H9 (cell line): ENCODE data around the gene RCAN1. TPM values are rescaled to one million over a fixed set of nuclear protein-coding genes. Genes with fewer than 3 reads are reported as not detected.

Source experiments
- DNase-seq: peaks from one replicate; pipeline ENCODE4 v3.0.0-alpha.2; 2017
- H2AFZ ChIP-seq: one replicate; pipeline ENCODE4 v1.6.1; 2013; ENCODE audit warnings: mild to moderate bottlenecking, low read length, control low read depth, moderate library complexity
- H2AK5ac ChIP-seq: 2 replicates; pipeline ENCODE4 v1.6.1; 2013; ENCODE audit warnings: low read length, control low read depth, mixed read lengths; ENCODE audit not compliant: insufficient read length
- H2BK120ac ChIP-seq: one replicate; pipeline ENCODE4 v1.6.1; 2013; ENCODE audit warnings: low read depth, mild to moderate bottlenecking, low read length, control low read depth, inconsistent platforms; ENCODE audit not compliant: poor library complexity, severe bottlenecking
- H2BK12ac ChIP-seq: 2 replicates; pipeline ENCODE4 v1.6.1; 2013; ENCODE audit warnings: low read length, control low read depth, mixed read lengths, low read depth; ENCODE audit not compliant: insufficient read length
- H2BK15ac ChIP-seq: 2 replicates; pipeline ENCODE4 v1.6.1; 2013; ENCODE audit warnings: low read depth, low read length, control low read depth
- H2BK20ac ChIP-seq: one replicate; pipeline ENCODE4 v1.6.1; 2013; ENCODE audit warnings: low read depth, mild to moderate bottlenecking, low read length, control low read depth, inconsistent platforms; ENCODE audit not compliant: poor library complexity, severe bottlenecking
- H2BK5ac ChIP-seq: 2 replicates; pipeline ENCODE4 v1.6.1; 2013; ENCODE audit warnings: low read length, control low read depth, mixed read lengths; ENCODE audit not compliant: insufficient read length
- H3K14ac ChIP-seq: 2 replicates; pipeline ENCODE4 v1.6.1; 2013; ENCODE audit warnings: low read length, control low read depth; ENCODE audit not compliant: insufficient read depth
- H3K18ac ChIP-seq: 2 replicates; pipeline ENCODE4 v1.6.1; 2013; ENCODE audit warnings: low read depth, mild to moderate bottlenecking, mixed read lengths, low read length, control low read depth; ENCODE audit not compliant: insufficient read length
- H3K23ac ChIP-seq: 2 replicates; pipeline ENCODE4 v1.6.1; 2013; ENCODE audit warnings: low read length, control low read depth, mixed read lengths, low read depth; ENCODE audit not compliant: insufficient read length
- H3K23me2 ChIP-seq: 2 replicates; pipeline ENCODE4 v1.6.1; 2013; ENCODE audit warnings: low read depth, mild to moderate bottlenecking, mixed read lengths, low read length, control low read depth; ENCODE audit not compliant: insufficient read length, poor library complexity, severe bottlenecking
- H3K27ac ChIP-seq: 2 replicates; pipeline ENCODE4 v1.5.1; 2013; ENCODE audit warnings: low read length, control low read depth, mixed read lengths, low read depth; ENCODE audit not compliant: insufficient read length
- H3K27me3 ChIP-seq: 2 replicates; pipeline ENCODE4 v1.6.1; 2013; ENCODE audit warnings: low read length, control low read depth, inconsistent platforms; ENCODE audit not compliant: insufficient read depth
- H3K4ac ChIP-seq: 2 replicates; pipeline ENCODE4 v1.6.1; 2013; ENCODE audit warnings: low read depth, mild to moderate bottlenecking, control low read depth, inconsistent platforms, low read length, moderate library complexity
- H3K4me1 ChIP-seq: 2 replicates; pipeline ENCODE4 v1.6.1; 2013; ENCODE audit warnings: low read length, control low read depth, inconsistent platforms; ENCODE audit not compliant: insufficient read depth
- H3K4me2 ChIP-seq: 2 replicates; pipeline ENCODE4 v1.6.1; 2013; ENCODE audit warnings: low read length, control low read depth, mixed read lengths; ENCODE audit not compliant: insufficient read length, insufficient read depth
- H3K56ac ChIP-seq: 2 replicates; pipeline ENCODE4 v1.6.1; 2013; ENCODE audit warnings: low read depth, mild to moderate bottlenecking, mixed read lengths, low read length, control low read depth; ENCODE audit not compliant: insufficient read length
- H3K79me1 ChIP-seq: 2 replicates; pipeline ENCODE4 v1.6.1; 2013; ENCODE audit warnings: low read depth, mild to moderate bottlenecking, moderate library complexity, low read length, control low read depth, inconsistent platforms; ENCODE audit not compliant: insufficient read depth, poor library complexity, severe bottlenecking
- H3K79me2 ChIP-seq: 2 replicates; pipeline ENCODE4 v1.6.1; 2013; ENCODE audit warnings: low read length, control low read depth, inconsistent platforms; ENCODE audit not compliant: insufficient read depth
- H3K9ac ChIP-seq: 2 replicates; pipeline ENCODE4 v1.6.1; 2013; ENCODE audit warnings: low read length, control low read depth, mixed read lengths; ENCODE audit not compliant: insufficient read length; ENCODE audit errors: extremely low read depth
- H3K9me3 ChIP-seq: one replicate; pipeline ENCODE4 v1.6.1; 2013; ENCODE audit warnings: low read depth, low read length, inconsistent platforms; ENCODE audit not compliant: control insufficient read depth
- H3T11ph ChIP-seq: one replicate; pipeline ENCODE4 v1.6.1; 2013; ENCODE audit warnings: mild to moderate bottlenecking, low read length, control low read depth, inconsistent platforms
- H4K20me1 ChIP-seq: one replicate; pipeline ENCODE4 v1.6.1; 2013; ENCODE audit not compliant: control insufficient read depth, insufficient read length, insufficient read depth
- H4K5ac ChIP-seq: 2 replicates; pipeline ENCODE4 v1.6.1; 2013; ENCODE audit warnings: low read depth, mild to moderate bottlenecking, mixed read lengths, low read length, control low read depth; ENCODE audit not compliant: insufficient read length
- H4K8ac ChIP-seq: replicated peaks from 2 replicates; pipeline ENCODE4 v1.6.1; 2013; ENCODE audit warnings: low read length, control low read depth, mixed read lengths, low read depth; ENCODE audit not compliant: insufficient read length
- H4K91ac ChIP-seq: 2 replicates; pipeline ENCODE4 v1.6.1; 2013; ENCODE audit warnings: low read depth, mild to moderate bottlenecking, moderate library complexity, mixed read lengths, low read length, control low read depth; ENCODE audit not compliant: insufficient read length
- H3K27ac Mint-ChIP-seq, 3 experiments: 2 replicates in 2 of 3; 3 replicates in 1 of 3; pipeline ENCODE4 v1.8.0; 2020 to 2021; ENCODE audit warnings: mixed read lengths in 3 of 3, mild to moderate bottlenecking in 1 of 3, moderate library complexity in 1 of 3
- H3K27me3 Mint-ChIP-seq: 2 replicates; pipeline ENCODE4 v1.8.0; 2021; ENCODE audit warnings: low read depth, mild to moderate bottlenecking, moderate library complexity, mixed read lengths
- H3K36me3 Mint-ChIP-seq, 3 experiments: 2 replicates in 2 of 3; 3 replicates in 1 of 3; pipeline ENCODE4 v1.8.0; 2020 to 2021; ENCODE audit warnings: low read depth in 3 of 3, mixed read lengths in 3 of 3; ENCODE audit not compliant: insufficient read depth in 1 of 3
- H3K4me1 Mint-ChIP-seq, 2 experiments: 2 replicates each; pipeline ENCODE4 v1.8.0; 2020; ENCODE audit warnings: mixed read lengths in 2 of 2
- H3K4me3 Mint-ChIP-seq, 2 experiments: 2 replicates in 1 of 2; 3 replicates in 1 of 2; pipeline ENCODE4 v1.8.0; 2020 to 2021; ENCODE audit warnings: mild to moderate bottlenecking in 2 of 2, mixed read lengths in 2 of 2, moderate library complexity in 1 of 2
- H3K9me3 Mint-ChIP-seq, 2 experiments: 2 replicates in 1 of 2; 3 replicates in 1 of 2; pipeline ENCODE4 v1.8.0; 2020; ENCODE audit warnings: mild to moderate bottlenecking in 2 of 2, mixed read lengths in 2 of 2, moderate library complexity in 1 of 2
- WGBS: extraction: QIAGEN DNeasy Blood & Tissue Kit; methylation state at CpG from one replicate; pipeline ENCODE4 v1.1.7; 2013; ENCODE audit warnings: missing lambda C conversion rate, low lambda C conversion rate, mixed read lengths; ENCODE audit not compliant: insufficient read length; ENCODE audit errors: extremely low coverage; 5-methylcytosine and 5-hydroxymethylcytosine counted together
- total RNA-seq: library from RNA; stranded (reverse); gene quantifications from 2 replicates; pipeline ENCODE4 v1.2.1, GENCODE V29; 2021
- TF ChIP-seq, protein P1 (sequence below): fragments of 200-600 bp; sonication (generic); conservative IDR thresholded peaks from 3 replicates; pipeline ENCODE4 v1.8.0; 2021; ENCODE audit warnings: antibody characterized with exemption, mild to moderate bottlenecking

The RCAN1 gene
- total RNA-seq, 1 experiment from 2014 or later: 7.0 TPM

DNA sequence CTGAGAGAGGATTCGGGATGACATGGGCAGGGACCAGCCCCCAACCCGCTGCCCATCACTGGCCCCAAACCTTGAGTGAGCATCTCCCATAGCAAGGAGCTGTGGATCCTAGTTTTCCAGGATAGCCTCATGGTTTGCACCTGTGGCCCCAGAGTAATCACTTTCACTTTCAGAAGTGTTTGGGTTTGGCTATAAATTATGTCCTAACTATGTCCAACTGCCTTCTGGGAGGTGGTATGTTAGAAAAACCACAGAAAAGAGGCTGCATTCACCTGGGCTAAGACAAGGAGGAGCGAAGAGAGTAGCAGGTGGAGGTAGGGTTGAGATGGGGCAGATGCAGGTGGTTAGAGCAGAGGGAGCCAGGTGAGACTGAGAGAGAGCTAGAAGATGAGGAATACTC is 34.5 kb upstream of the RCAN1 start:
- Histone ChIP-seq H3T11ph (no peak overlapping the region), H3K23ac (no peak overlapping the region), H2BK12ac (no peak overlapping the region), H2AK5ac (no peak overlapping the region), H4K5ac (no peak overlapping the region), H2BK5ac (no peak overlapping the region), H2BK120ac (no peak overlapping the region), H2AFZ (no peak overlapping the region), H2BK15ac (no peak overlapping the region), H3K14ac (no peak overlapping the region), H4K20me1 (no peaks in the 10 kb centered on the region), H3K27ac (no peak overlapping the region), H3K4me1 (no peaks in the 10 kb centered on the region), H3K79me2 (no peaks in the 10 kb centered on the region), H3K79me1 (no peaks in the 10 kb centered on the region), H2BK20ac (no peak overlapping the region), H3K27me3 (no peaks in the 10 kb centered on the region), H4K91ac (no peak overlapping the region), H3K56ac (no peak overlapping the region), H3K4ac (no peak overlapping the region), H4K8ac (no peak overlapping the region), H3K9ac (no peak overlapping the region), H3K18ac (no peak overlapping the region), H3K9me3 (no peaks in the 10 kb centered on the region), H3K23me2 (no peaks in the 10 kb centered on the region), H3K4me2 (no peak overlapping the region)
- no peak for DNase-seq
- Mint-ChIP-seq H3K36me3 (peaks cover 0 to 3% (median 0%) of the 10 kb centered on the region in 3 experiments; a peak in 1 of 7 replicates), H3K27me3 (peaks cover 7% of the 10 kb centered on the region), H3K4me1 (peaks cover 2 to 3% of the 10 kb centered on the region in 2 experiments; a peak in 1 of 4 replicates), H3K4me3 (no peak overlapping the region), H3K27ac (no peak overlapping the region), H3K9me3 (peaks cover 0 to 7% of the 10 kb centered on the region in 2 experiments)
- WGBS: no CpG with 5 or more reads among the region's 3 CpGs
- TF ChIP-seq, protein P1, sequence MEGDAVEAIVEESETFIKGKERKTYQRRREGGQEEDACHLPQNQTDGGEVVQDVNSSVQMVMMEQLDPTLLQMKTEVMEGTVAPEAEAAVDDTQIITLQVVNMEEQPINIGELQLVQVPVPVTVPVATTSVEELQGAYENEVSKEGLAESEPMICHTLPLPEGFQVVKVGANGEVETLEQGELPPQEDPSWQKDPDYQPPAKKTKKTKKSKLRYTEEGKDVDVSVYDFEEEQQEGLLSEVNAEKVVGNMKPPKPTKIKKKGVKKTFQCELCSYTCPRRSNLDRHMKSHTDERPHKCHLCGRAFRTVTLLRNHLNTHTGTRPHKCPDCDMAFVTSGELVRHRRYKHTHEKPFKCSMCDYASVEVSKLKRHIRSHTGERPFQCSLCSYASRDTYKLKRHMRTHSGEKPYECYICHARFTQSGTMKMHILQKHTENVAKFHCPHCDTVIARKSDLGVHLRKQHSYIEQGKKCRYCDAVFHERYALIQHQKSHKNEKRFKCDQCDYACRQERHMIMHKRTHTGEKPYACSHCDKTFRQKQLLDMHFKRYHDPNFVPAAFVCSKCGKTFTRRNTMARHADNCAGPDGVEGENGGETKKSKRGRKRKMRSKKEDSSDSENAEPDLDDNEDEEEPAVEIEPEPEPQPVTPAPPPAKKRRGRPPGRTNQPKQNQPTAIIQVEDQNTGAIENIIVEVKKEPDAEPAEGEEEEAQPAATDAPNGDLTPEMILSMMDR: no peak
